ENCODE data around the gene CACNA2D4. TPM values are rescaled to one million over a fixed set of nuclear protein-coding genes. Genes with fewer than 3 reads are reported as not detected.

CACNA2D4 gene
- total RNA-seq, 1 donor from 2014 or later: 0.45 TPM

DNA sequence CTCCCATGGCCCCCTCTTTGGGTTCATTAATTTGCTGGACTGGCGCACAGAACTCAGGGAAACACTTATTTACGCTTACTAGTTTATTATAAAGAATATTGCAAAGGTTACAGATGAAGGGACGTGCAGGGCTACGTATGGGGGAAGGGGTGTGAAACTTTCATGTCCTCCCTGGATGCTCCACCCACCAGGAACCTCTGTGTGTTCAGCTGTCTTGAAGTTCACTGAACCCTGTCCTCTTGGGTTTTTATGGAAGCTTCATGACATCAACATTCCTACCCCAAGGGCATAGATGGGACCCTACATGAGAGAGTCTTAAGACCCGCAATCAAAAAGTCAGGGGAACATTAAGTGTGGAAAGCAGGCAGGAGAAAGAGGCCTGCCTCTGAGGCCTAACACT lies 169.4 kb downstream of the CACNA2D4 start:
- TF ChIP-seq, protein P1, sequence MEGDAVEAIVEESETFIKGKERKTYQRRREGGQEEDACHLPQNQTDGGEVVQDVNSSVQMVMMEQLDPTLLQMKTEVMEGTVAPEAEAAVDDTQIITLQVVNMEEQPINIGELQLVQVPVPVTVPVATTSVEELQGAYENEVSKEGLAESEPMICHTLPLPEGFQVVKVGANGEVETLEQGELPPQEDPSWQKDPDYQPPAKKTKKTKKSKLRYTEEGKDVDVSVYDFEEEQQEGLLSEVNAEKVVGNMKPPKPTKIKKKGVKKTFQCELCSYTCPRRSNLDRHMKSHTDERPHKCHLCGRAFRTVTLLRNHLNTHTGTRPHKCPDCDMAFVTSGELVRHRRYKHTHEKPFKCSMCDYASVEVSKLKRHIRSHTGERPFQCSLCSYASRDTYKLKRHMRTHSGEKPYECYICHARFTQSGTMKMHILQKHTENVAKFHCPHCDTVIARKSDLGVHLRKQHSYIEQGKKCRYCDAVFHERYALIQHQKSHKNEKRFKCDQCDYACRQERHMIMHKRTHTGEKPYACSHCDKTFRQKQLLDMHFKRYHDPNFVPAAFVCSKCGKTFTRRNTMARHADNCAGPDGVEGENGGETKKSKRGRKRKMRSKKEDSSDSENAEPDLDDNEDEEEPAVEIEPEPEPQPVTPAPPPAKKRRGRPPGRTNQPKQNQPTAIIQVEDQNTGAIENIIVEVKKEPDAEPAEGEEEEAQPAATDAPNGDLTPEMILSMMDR (IDR thresholded peaks at IDR 0.05; ENCODE audit: unreplicated experiment): no peak
- Mint-ChIP-seq H3K9me3 (peaks cover 36% of the 10 kb centered on the region), H3K4me3 (no peak overlapping the region), H3K4me1 (peaks cover 6% of the 10 kb centered on the region), H3K27ac (no peak overlapping the region), H3K27me3 (ENCODE audit: low read depth) (no peaks in the 10 kb centered on the region), H3K36me3 (peaks cover 38% of the 10 kb centered on the region)
- no peak for DNase-seq (ENCODE audit: low spot score in 2 of 2, unreplicated experiment in 2 of 2)

DNA sequence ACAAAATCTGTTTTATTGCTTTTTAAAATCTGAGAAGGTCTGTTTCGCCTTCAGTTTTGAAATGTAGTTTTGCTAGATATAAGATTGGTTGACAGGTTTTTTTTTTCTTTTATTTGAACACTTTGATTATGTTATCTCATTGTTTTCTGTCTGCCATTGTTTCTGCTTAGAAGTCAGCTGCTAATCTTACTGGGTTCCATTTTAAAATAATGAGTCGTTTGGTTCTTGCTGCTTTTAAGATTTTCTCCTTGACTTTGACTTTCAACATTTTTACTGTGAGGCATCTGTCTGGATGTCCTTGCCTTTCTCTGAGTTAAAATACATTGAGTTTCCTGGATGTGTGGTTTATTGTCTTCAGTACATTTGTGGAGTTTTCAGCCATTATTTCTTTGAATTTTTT lies 170.8 kb downstream of the CACNA2D4 start:
- Mint-ChIP-seq H3K4me1 (peaks cover 2% of the 10 kb centered on the region), H3K36me3 (peaks cover 38% of the 10 kb centered on the region), H3K27me3 (ENCODE audit: low read depth) (no peaks in the 10 kb centered on the region), H3K9me3 (peaks cover 36% of the 10 kb centered on the region), H3K4me3 (no peak overlapping the region), H3K27ac (no peak overlapping the region)
- TF ChIP-seq, protein P1 (IDR thresholded peaks at IDR 0.05; ENCODE audit: unreplicated experiment): no peak
- DNase-seq (ENCODE audit: low spot score in 2 of 2, unreplicated experiment in 2 of 2): no peak

DNA sequence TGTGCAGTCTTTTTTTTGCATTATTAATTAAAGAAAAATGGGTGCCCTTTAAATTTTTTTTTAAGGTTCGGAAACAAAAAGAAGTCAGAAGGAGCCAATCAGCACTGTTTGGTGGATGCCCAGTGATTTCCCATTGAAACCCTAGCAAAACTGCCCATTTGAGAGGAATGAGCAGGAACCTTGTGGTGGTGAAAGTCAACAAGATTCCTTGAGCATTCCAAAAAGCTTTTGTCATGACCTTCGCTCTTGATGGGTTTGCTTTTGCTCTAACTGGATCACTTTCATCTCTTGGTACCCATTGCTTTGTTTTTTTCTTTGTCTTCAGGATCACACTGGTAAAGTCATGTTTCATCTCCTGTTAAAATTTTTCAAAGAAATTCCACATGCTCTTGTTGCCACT lies 173.5 kb downstream of the CACNA2D4 start:
- no peak for DNase-seq (ENCODE audit: low spot score in 2 of 2, unreplicated experiment in 2 of 2)
- no peak overlapping the region for H3K27ac Mint-ChIP-seq
- H3K4me1 Mint-ChIP-seq: peaks cover 29% of the 10 kb centered on the region
- H3K4me3 Mint-ChIP-seq: no peak overlapping the region
- TF ChIP-seq, protein P1 (IDR thresholded peaks at IDR 0.05; ENCODE audit: unreplicated experiment): no peak
- H3K9me3 Mint-ChIP-seq: peaks cover 36% of the 10 kb centered on the region
- peaks cover 38% of the 10 kb centered on the region for H3K36me3 Mint-ChIP-seq
- H3K27me3 Mint-ChIP-seq (ENCODE audit: low read depth): no peaks in the 10 kb centered on the region

Other genes starting within 250 kb of the CACNA2D4 start
- gene ADIPOR2, start 227.6 kb downstream of the CACNA2D4 start, total RNA-seq: 77.2 to 87.3 TPM (median 77.4 TPM) in 3 replicates
- gene LRTM2, start 98.1 kb downstream of the CACNA2D4 start, total RNA-seq: 0.45 to 0.47 TPM in 2 of 3 replicates, not detected in the other
- gene DCP1B, start 85.8 kb upstream of the CACNA2D4 start, total RNA-seq: 19.8 to 22.9 TPM (median 21.4 TPM) in 3 replicates
- 29.8 to 33.6 TPM (median 31.2 TPM) in 3 replicates for gene CACNA1C, start 134.3 kb upstream of the CACNA2D4 start, total RNA-seq